VCaP (cell line): Measurements from ENCODE around the gene RET.
"Not testable (repeated sequence)": the region's sequence is repeated elsewhere in the genome, so short reads cannot be mapped to it uniquely, and the experiment has no call there.

Source experiments
- H3K27ac ChIP-seq: fragments of 450-650 bp; 2 replicates; pipeline ENCODE4 v1.5.1; 2017
- TF ChIP-seq, protein P1 (sequence below): fragments of 450-650 bp; conservative IDR thresholded peaks from 2 replicates; pipeline ENCODE4 v1.5.1; 2017; ENCODE audit warnings: mild to moderate bottlenecking, moderate library complexity

The RET gene

DNA sequence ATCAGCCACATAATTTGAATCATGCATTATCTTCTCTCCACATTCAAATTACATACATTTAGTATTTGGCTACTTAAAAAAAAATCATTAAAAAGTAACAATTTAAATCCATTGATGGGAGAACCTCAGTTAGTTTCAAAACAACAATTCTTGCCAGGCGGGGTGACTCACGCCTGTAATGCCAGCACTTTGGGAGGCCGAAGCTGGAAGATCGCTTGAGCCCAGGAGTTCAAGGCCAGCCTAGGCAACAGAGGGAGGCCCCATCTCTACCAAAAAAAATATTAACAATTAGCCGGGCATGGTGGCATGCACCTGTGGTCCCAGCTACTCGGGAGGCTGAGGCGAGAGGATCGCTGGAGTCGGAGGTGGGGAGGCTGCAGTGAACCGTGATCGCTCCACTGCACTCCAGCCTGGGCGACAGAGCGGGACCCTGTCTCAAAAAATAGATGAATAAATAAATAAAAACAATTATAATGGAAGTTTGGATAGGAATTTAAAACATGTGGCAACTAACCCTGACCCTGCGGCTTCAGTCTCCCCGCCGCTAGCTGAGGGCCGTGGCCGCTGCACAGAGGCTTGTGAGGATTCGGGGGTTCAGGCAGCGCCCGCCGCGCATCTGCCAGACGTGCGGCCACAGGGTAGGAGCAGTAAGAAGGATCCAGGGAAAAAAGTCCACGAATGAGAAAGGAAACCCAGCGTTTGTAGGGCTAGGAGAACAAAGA lies 60.3 kb downstream of the RET start:
- peak overlapping the region; percentile 91 for H3K27ac ChIP-seq
- TF ChIP-seq, protein P1, sequence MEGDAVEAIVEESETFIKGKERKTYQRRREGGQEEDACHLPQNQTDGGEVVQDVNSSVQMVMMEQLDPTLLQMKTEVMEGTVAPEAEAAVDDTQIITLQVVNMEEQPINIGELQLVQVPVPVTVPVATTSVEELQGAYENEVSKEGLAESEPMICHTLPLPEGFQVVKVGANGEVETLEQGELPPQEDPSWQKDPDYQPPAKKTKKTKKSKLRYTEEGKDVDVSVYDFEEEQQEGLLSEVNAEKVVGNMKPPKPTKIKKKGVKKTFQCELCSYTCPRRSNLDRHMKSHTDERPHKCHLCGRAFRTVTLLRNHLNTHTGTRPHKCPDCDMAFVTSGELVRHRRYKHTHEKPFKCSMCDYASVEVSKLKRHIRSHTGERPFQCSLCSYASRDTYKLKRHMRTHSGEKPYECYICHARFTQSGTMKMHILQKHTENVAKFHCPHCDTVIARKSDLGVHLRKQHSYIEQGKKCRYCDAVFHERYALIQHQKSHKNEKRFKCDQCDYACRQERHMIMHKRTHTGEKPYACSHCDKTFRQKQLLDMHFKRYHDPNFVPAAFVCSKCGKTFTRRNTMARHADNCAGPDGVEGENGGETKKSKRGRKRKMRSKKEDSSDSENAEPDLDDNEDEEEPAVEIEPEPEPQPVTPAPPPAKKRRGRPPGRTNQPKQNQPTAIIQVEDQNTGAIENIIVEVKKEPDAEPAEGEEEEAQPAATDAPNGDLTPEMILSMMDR, result no peak

GRCh38 chr10:43137717-43138020 lies 60.8 kb downstream of the RET start:
- TF ChIP-seq, protein P1, result no peak
- H3K27ac ChIP-seq, result peak overlapping the region; percentile 91

- H3K27ac ChIP-seq, result peak within 1 kb of the TSS; percentile 91
- TF ChIP-seq, protein P1, result no peak
Measured at GRCh38 chr10:43138021-43138756, 61.3 kb downstream of the RET start, which contains the start of gene CSGALNACT2. Gene CSGALNACT2, plus strand, starts transcription at chr10:43138445. Its CDS starts 16,705 bp downstream, at chr10:43155150.

- TF ChIP-seq, protein P1, result no peak
Measured at GRCh38 chr10:43138757-43139241, 61.9 kb downstream of the RET start.

GRCh38 chr10:43141421-43141820 lies 64.6 kb downstream of the RET start:
- TF ChIP-seq, protein P1, result no peak
- H3K27ac ChIP-seq, result no peak overlapping the region

More at GRCh38 chr10:43138757-43139241, 61.9 kb downstream of the RET start:
- H3K27ac ChIP-seq, result peak overlapping the region; percentile 91

- no peak overlapping the region for H3K27ac ChIP-seq
- TF ChIP-seq, protein P1, result no peak
Measured at GRCh38 chr10:43145311-43145710, 68.4 kb downstream of the RET start.

- not testable (repeated sequence) for H3K27ac ChIP-seq
Measured at GRCh38 chr10:43145936-43146335, 69.1 kb downstream of the RET start.

- no peak overlapping the region for H3K27ac ChIP-seq
- TF ChIP-seq, protein P1, result no peak
Measured at GRCh38 chr10:43151371-43151770, 74.5 kb downstream of the RET start.
